Stimulated activated CD8-positive, alpha-beta memory T cell treated with anti-CD3 and anti-CD28 coated beads, Interleukin-12 subunit alpha, Interleukin-12 subunit beta, amount 100 ng/mL, for 24 hours (primary cell): ENCODE data around the gene DCAF7.

Source experiments
- DNase-seq: peaks from one replicate; pipeline ENCODE4 v3.0.0-alpha.2; 2020; ENCODE audit errors: extremely low read depth

Gene DCAF7

DNA sequence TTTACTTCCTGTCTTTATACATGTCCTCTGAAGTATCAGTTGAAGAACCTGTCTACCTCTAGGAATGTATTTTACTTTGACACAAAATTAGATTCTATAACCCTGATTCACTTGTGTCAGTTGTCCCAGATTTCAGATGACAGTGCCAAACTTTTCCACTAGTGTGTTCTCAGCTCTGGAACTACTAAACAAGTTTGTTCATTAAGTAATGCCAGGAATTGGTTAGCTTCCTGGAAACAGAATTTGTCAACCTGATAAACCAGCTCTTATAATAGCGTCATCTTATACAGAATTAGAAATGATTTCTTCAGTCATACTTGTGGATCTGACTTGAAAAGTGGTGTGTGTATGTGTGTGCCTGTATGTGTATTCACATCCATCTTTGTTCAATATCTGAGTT is 79.3 kb downstream of the DCAF7 start:
- DNase-seq, result no peak

DNA sequence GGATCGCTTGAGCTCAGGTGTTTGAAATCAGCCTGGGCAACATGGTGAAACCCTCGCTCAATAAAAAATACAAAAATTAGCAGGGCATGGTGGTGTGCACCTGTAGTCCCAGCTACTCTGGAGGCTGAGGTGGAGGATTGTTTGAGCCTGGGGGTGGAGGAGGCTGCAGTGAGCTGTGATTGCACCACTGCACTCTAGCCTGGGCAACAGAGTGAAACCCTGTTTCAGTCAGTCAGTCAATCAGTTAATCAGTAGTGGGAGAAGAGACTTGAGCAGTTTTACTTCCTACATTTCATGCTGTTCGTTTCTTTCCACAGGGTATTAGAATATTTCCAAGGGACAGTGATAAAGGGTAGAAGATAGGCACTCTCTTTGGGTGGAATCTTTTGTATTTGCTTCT is 80.8 kb downstream of the DCAF7 start:
- no peak for DNase-seq

DNA sequence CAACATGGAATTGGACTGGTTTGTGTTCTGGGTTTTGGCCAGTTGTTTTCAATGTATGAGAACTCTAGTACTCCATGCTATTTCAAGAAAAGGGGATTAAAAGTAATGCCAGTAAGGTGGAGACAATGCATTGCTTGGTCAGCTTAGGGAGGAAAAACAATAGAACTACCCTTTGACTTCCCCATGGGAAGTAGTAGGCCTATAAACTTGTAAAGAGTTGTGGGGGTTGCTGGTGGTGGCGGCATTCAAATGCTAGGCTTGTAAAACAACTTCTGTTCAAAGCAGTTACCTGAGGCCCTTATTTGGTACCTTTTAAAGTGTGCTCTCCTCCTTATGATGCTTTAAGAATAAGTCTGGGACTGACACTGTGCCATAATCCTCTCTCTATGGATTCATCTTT is 81.3 kb downstream of the DCAF7 start:
- no peak for DNase-seq

DNA sequence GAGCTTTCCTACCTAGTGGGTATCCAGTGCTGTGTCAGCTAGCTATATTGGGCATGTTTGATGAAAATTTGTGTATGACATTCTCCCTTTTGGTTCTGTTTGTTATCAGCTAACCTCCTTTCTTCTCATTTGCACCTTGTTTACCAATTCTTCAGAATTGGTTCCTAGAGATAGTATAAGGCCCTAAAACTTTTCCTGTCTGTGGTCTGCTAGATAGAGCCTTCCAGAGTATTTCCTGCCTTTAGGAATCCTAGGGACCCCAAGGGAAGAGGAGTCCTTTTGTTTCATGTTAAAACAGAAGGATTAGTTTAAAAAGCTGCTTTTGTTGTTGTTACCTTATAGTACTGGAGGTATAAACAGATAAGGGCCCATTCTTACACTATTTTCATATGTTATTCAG is 83.5 kb downstream of the DCAF7 start:
- no peak for DNase-seq

DNA sequence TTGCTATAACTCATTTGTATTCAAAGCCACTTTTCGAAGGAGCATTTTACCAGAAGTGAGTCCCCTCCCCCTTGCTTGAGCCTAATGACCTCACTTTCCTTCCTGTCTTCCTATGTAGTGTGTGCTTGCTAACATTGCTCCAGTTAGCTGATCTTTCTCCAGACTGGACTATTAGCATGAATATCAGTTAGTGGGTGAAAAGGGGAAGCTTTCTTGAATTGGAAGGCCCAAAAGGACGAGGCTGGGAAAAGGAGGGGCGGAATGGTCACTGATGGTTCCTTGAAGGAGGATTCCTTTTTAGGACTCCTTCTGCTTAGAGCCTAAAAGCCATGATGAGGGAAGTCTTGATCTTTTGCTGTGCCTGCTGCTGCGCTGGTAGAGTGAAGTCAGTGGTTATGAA is 83.9 kb downstream of the DCAF7 start:
- no peak for DNase-seq

DNA sequence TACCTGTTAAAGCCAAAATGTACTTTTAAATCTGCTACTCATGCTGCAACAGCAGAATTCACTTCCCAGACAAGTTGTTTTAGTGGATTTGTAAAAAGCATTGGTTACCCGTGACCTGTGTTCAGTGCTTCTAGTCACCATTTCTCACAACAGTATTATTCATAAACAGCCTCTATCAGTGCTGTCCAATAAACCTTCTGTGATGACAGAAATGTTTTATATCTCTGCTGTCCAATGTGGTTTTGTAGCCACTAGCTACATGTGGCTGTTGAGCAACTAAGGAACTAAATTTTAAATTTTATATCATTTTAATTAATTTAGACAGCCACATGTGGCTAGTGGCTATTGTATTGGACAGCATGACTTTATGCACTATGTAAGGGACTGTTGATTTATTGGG is 84.5 kb downstream of the DCAF7 start:
- no peak for DNase-seq

DNA sequence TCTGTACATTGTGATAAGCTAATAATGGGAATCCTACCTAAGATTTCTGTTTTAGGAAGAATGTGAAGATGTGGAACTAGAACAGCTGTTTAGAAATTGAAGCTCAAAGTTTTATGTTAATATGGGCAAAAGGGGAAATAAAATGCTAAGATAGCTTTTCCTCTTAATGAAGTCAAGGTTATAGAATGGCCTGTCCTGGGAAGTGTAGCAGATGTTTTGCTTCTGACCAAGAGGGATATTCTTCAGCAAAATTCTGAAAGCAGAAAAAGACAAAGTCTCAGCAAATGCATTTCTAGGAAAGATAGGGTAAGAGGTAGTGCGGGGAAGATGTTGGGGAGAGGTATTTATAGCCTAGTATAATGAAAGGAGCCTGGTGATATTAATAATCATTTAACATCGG is 85.0 kb downstream of the DCAF7 start:
- DNase-seq, result no peak

DNA sequence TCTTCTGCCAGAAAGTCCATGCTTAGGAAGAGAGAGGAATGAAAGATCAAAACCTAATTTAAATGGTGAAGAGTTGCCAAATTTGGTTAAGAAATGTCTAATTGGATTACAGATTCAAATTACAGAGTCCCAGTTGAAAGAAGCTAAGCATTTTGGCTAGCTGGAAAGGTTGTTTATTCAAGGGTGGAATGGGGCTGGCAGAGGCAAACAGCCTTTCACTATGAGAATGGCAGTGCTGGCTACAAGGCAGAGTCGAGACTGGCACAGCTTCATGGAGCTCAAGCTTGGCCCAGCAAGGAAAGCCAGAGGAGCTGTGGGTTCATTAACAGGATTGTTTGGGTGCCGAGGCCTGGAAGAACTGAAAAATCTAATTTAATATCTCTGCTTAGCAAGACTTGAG is 85.5 kb downstream of the DCAF7 start:
- no peak for DNase-seq

DNA sequence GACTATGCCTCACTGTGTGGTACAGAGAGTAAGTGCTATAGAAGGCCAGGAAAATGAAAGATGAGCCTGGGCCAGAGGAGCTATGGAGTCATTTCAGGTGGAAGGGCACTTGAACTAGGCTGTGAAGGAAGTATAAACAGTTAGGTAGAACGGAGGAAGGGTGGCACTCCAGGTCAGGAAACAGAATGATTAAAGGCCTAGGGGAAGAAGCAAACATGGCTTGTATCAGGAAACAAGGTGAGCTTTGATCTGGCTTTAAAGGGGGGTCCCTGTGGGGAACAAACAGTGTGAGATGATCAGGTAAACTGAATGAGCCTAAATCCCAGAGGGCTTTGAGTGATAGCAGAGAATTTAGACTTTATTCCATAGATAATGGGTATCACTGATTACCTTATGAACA is 88.8 kb downstream of the DCAF7 start:
- DNase-seq, result no peak

DNA sequence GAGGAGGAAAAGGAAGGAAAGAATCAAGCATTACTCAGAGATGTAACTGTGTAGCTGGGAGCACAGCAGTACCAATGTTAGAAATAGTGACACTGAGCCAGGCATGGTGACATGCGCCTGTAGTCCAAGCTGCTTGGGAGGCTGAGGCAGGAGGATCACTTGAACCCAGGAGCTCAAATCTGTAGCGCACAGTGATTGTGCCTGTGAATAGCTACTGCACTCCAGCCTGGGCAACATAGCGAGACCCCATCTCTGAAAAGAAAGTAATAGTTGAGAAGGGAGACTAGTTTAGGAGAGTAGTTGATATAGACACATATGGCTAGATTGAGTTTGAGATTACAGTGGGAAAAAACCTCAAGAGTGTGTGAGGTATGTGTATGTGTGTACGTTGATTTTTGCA is 89.8 kb downstream of the DCAF7 start:
- DNase-seq, result no peak

DNA sequence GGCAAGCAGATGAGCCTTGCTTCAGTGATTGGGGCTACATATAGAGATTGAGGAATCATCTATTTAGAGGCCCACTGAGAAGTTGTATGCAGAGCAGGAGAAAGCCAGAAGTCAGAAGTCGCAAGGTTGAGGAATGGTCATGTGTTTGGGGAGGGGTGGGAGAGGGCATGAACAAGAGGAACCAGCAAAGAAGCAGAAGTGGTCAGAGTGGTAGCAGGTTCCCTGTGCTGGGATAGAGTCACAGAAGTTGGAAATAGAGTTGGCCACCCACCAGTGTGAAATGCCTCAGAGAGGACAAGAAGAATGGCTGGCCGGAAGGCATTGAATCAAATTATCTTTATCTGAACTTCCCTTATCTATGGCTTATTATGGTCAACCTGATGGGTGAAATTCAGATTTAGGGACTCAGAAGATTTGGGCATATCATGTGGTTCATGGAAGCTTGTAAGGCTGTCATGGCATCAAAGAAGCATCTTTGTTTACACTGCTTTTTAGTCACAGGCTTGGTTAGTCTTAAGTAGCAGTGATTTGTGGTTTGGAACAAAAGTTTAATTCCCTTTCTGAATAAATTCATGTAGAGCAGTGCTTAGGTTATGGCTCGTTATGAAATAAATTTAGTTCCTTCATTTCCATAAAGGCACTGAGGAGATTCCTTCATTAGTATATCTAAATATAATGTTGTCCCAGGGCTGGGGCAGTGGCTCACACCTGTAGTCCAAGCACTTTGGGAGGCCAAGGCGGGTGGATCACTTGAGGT is 91.6 kb downstream of the DCAF7 start:
- DNase-seq, result no peak
